ENCODE data around the gene HOXA3.
A peak's percentile ranks its signal among the peaks of the same experiment; 100 is the strongest.

The HOXA3 gene

GRCh38 chr7:27192546-27193334 is 40.4 kb upstream of the HOXA3 start:
- Mint-ChIP-seq H3K4me3 (peak overlapping the region; percentile 71), H3K9me3 (ENCODE audit: low read depth) (no peaks in the 10 kb centered on the region), H3K27ac (no peak overlapping the region), H3K36me3 (no peaks in the 10 kb centered on the region), H3K4me1 (ENCODE audit: low read depth) (peaks cover 36% of the 10 kb centered on the region), H3K27me3 (peaks cover 58% of the 10 kb centered on the region)

DNA sequence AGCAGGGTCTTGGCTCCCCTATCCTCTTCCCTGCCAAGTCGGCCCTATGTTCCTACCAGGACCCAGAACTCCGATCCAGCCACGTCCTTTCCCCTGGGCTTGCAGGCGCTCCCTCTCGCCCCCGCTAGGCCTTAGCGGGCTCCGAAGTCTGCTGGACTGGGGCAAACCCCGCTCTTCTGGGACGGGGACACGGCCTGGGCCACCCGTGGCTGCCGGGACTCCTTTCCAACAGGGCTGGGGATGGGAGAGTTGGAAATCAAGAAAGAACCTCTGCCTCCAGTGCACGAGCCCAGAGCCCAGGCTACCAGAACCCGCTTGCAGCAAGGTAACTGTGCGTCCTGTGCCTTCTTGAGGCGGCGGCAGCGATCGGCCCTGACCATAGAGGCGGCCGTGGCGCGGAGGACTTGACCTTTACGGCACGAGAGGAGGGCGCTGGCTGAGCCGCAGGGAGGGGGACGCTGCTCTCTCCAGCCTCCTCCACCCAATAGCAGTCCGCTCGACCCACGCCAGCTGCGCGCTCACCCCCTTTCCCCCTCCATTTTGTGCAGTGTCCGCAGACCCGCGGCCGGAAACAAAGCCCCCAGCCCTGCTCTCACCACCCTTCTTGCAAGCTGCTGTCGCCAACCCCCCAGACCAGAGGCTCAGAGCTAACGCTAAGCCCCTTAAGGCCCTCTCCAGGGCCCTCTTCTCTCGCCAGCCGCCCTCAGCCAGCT is 39.6 kb upstream of the HOXA3 start:
- H3K27ac Mint-ChIP-seq, result no peak overlapping the region
- H3K36me3 Mint-ChIP-seq, result no peaks in the 10 kb centered on the region
- peaks cover 42% of the 10 kb centered on the region for H3K4me1 Mint-ChIP-seq (ENCODE audit: low read depth)
- no peaks in the 10 kb centered on the region for H3K9me3 Mint-ChIP-seq (ENCODE audit: low read depth)
- H3K4me3 Mint-ChIP-seq, result peak overlapping the region; percentile 65
- H3K27me3 Mint-ChIP-seq, result peaks cover 57% of the 10 kb centered on the region

GRCh38 chr7:27191161-27191731 is 38.9 kb upstream of the HOXA3 start:
- H3K4me3 Mint-ChIP-seq, result peak overlapping the region; percentile 51
- H3K9me3 Mint-ChIP-seq (ENCODE audit: low read depth), result no peaks in the 10 kb centered on the region
- H3K27ac Mint-ChIP-seq, result no peak overlapping the region
- peaks cover 44% of the 10 kb centered on the region for H3K4me1 Mint-ChIP-seq (ENCODE audit: low read depth)
- H3K36me3 Mint-ChIP-seq, result no peaks in the 10 kb centered on the region
- H3K27me3 Mint-ChIP-seq, result peaks cover 56% of the 10 kb centered on the region

GRCh38 chr7:27189997-27190748 is 37.8 kb upstream of the HOXA3 start:
- H3K9me3 Mint-ChIP-seq (ENCODE audit: low read depth), result no peaks in the 10 kb centered on the region
- H3K27ac Mint-ChIP-seq, result no peak overlapping the region
- H3K4me3 Mint-ChIP-seq, result peak overlapping the region; percentile 10
- H3K4me1 Mint-ChIP-seq (ENCODE audit: low read depth), result peaks cover 54% of the 10 kb centered on the region
- peaks cover 57% of the 10 kb centered on the region for H3K27me3 Mint-ChIP-seq
- no peaks in the 10 kb centered on the region for H3K36me3 Mint-ChIP-seq

DNA sequence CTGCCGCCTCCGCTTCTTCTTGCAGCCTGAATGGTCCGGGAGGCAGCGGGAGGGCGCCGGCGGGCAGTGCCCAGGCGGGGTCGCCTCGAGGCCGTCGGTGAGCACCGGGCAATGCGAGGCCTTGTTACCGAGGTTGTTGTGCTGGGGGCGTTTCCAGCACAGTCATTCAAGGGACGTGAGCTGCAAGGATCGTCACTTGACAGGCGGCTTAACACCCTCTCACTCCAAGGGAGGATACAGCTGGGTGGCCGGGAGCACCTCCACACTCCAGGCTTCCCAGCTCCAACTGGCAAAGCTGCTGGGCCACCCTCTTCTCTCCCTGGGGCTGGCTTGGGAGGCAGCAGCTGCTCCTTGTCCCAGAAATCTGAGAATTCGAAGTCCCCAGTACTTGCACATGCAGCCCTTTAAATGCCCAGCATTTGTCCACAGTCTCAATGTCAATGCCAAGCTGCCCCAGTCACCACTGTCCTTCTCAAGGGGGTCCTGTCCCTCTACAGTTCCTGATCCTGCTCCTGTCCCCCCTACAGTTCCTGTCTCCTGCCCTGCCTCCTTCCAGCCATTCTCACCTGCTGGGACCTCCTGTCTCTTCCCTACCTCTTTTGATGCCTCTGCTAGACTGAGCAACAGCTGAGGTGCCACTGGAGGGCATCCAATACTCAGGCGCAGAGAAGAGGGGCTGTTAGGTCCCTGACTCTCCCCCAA is 37.1 kb upstream of the HOXA3 start:
- Mint-ChIP-seq H3K9me3 (ENCODE audit: low read depth) (no peaks in the 10 kb centered on the region), H3K27me3 (peaks cover 56% of the 10 kb centered on the region), H3K36me3 (no peaks in the 10 kb centered on the region), H3K27ac (no peak overlapping the region), H3K4me1 (ENCODE audit: low read depth) (peaks cover 60% of the 10 kb centered on the region), H3K4me3 (peak overlapping the region; percentile 77)

DNA sequence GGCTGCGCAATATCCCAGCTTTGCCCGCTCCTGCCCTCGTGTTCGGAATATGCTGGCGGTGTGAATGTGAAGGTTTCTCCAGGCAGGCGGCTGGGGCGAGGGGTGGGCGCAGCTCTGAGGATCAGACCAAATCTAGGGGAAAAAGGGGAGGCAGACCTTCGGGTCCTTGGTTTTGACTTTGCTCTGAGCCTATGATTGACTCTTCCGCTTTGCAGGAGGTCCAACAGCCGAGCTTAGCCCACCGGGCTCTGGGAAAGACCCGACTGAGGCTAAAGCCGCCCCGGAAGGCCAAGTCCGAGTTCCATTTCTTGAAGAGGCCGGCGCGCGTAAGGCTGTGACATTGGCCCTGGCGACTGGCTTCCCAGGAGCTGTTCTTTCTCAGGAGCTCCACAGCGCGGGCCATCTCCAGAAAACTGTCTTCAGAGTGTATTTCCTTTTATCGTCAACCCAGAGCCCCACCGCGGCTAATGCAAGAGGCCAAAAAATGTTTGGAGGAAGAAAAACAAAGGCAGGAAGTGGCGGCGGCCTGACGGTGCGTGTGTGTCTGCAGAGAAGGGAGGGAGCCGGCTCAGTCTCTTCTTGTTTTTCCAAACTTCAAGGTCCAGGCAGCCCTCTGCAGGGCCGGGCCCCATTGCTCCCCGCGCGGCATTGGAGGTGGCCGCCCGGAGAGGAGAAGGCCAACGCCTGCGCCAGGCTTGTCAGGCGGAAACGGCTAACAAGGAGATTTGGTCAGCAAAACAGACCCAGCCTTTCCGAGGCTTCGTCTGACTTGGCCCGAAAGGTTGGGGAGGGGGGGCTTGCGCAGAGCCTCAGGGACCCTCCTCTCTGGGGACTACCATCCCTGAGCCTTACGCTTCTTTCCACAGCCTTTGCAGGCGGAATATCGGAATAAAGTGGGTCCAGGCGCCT is 36.3 kb upstream of the HOXA3 start:
- Mint-ChIP-seq H3K4me3 (peak overlapping the region; percentile 77), H3K27me3 (peaks cover 51% of the 10 kb centered on the region), H3K9me3 (ENCODE audit: low read depth) (no peaks in the 10 kb centered on the region), H3K27ac (no peak overlapping the region), H3K36me3 (no peaks in the 10 kb centered on the region), H3K4me1 (ENCODE audit: low read depth) (peaks cover 62% of the 10 kb centered on the region)

DNA sequence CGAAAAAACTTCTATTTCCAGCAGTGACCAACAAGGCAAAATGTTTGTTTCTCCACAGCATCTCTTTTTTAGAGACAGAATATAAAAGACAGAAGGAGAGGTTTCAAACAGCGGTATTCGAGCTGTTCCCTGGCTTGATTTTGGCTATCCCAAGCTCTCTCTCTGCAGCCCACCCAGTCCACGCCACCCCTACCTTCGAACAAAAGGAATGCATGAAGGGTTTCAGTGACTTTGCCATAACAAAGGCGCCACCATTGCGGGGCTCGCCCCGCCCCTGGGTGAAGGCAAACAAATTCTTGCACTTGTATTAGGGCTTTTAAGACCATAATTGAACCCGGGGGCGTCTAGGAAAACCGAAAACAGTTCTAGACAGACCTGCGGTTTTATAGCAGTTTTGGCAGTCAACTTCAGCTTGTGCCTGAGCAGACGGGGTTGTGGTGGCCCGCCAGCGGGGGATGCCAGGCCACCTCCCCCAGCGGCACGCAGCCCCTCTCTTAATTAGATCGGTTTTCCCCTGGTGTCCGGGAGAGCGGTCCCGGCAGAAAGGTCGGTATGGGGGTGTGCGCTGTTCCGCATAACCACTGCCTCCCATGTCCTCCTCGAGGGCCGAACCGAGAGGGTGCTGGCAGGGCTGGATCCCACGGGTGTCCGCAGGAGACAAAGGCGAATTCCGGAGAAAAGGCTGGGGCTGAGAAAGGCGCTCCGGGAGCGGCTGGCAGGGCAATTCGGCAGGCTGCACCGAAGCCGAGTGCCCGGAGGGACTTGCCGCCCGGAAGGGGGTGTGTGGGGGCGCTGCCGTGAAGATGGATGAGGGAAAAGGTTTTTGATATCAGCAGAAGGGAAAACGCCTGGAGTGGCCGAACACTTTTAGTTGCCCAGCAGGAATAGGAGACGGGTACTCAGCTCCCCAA is 35.3 kb upstream of the HOXA3 start:
- no peak overlapping the region for H3K27ac Mint-ChIP-seq
- no peaks in the 10 kb centered on the region for H3K9me3 Mint-ChIP-seq (ENCODE audit: low read depth)
- H3K27me3 Mint-ChIP-seq, result peaks cover 48% of the 10 kb centered on the region
- H3K36me3 Mint-ChIP-seq, result no peaks in the 10 kb centered on the region
- peak overlapping the region; percentile 77 for H3K4me3 Mint-ChIP-seq
- H3K4me1 Mint-ChIP-seq (ENCODE audit: low read depth), result peaks cover 58% of the 10 kb centered on the region

DNA sequence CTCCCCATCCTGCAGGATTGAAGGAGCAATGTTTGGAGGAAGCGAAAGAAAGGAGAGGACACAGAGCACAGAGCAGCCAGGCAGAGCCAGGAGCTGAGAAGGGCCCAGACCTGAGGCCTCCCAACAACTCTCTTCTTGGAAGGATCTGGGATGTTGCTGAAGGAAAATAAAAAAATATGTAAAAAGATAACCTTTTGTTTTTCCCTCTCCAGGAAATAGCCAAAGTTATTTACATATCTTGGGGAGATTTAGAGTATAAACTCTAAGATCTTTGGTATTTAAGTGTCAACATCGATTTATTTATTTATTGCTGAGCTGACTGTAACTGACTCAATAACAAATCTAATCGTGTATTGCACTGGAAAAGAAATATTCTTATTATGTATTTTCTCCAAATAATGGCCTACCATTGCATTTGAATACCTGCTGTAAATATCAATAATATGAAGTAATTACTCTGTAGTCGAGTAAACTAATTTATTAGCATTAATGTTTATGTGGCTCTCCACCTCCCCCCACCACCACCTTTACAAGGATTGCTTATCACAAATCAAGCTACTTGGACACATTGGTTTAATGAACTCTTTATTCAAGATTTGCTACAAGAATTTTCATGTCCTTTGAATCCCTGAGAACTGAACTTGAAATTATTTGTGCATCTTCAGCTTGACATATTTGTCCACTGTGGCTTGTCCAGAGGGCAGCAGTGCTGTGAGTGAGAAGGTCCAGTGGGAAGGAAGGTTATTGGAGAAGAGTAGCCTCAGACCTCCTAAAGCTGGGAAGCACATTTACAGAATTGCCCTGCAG is 34.5 kb upstream of the HOXA3 start:
- Mint-ChIP-seq H3K27ac (no peak overlapping the region), H3K9me3 (ENCODE audit: low read depth) (no peaks in the 10 kb centered on the region), H3K4me3 (peak overlapping the region; percentile 80), H3K4me1 (ENCODE audit: low read depth) (peaks cover 53% of the 10 kb centered on the region), H3K36me3 (no peaks in the 10 kb centered on the region), H3K27me3 (peaks cover 50% of the 10 kb centered on the region)

GRCh38 chr7:27185854-27186667 is 33.7 kb upstream of the HOXA3 start:
- Mint-ChIP-seq H3K9me3 (ENCODE audit: low read depth) (no peaks in the 10 kb centered on the region), H3K4me3 (peak overlapping the region; percentile 80), H3K27ac (no peak overlapping the region), H3K4me1 (ENCODE audit: low read depth) (peaks cover 53% of the 10 kb centered on the region), H3K36me3 (no peaks in the 10 kb centered on the region), H3K27me3 (peaks cover 51% of the 10 kb centered on the region)

DNA sequence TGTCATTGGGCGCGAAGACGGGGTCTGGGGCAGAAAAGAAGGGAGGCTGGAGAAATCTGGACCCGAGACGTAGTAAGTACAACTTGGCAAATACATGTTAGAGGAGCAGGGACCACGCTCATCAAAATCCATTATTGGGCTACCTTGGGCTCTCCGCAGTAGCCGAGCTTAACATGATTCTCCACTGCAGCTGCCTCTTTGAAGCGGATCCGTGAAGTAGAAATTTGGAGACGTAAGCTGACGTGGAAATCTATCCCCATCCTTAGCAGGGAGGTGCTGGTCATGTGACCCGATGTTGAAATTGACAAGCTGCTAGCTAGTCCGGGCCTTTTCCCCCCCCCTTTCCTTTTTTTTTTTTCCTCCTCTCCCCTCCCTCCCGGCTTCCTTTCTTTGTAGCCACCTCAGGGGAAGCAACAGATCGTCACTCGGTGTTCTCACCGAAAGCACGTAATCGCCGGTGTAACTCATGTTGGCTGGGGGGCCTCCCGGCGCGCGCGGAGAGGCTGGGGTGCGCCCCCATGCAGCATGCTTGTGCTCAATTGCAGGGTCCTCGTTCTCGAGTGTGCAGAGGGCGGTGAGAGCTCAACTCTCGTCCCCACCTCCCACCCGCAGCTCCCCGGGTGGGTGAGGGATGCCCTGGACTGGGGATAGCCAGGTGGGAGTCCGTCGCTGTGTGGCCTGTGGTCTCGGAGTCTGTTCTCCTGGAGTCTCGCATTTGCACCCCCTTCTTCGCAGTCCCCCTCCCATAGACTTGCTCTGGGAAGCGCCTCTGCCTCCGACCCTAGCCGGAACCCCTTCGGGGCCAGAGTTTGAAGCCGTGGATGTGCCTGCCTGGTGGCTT is 32.9 kb upstream of the HOXA3 start, which contains the start of gene HOXA11:
TSS of gene HOXA11 (minus strand) at position 220 of the 841 bp plus-strand sequence. CDS start at position 132, 88 bp downstream.
- H3K27me3 Mint-ChIP-seq, result peaks cover 47% of the 10 kb centered on the region
- no peak within 1 kb of the TSS for H3K27ac Mint-ChIP-seq

More for the DNA sequence above, 32.9 kb upstream of the HOXA3 start, which contains the start of gene HOXA11:
- H3K4me1 Mint-ChIP-seq (ENCODE audit: low read depth), result peaks cover 53% of the 10 kb centered on the region
- H3K36me3 Mint-ChIP-seq, result no peaks in the 10 kb centered on the region
- H3K9me3 Mint-ChIP-seq (ENCODE audit: low read depth), result no peaks in the 10 kb centered on the region
- H3K4me3 Mint-ChIP-seq, result peak within 1 kb of the TSS; percentile 80

All from activated naive CD8-positive, alpha-beta T cell (primary cell).